Activated naive CD8-positive, alpha-beta T cell treated with anti-CD3 and anti-CD28 coated beads, Interleukin-2, amount 50 U/mL, for 16 hours (primary cell): Measurements from ENCODE around the gene PSMA7.
"Not testable (repeated sequence)": the region's sequence is repeated elsewhere in the genome, so short reads cannot be mapped to it uniquely, and the experiment has no call there.

Experiments used
- DNase-seq: peaks from one replicate; pipeline ENCODE4 v3.0.0-alpha.2; 2020; ENCODE audit warnings: low read depth, low spot score

The PSMA7 gene

GRCh38 chr20:62119591-62120364 is 23.4 kb downstream of the PSMA7 start:
- no peak for DNase-seq

GRCh38 chr20:62119115-62119514 is 24.1 kb downstream of the PSMA7 start:
- no peak for DNase-seq

GRCh38 chr20:62118113-62119043 is 24.8 kb downstream of the PSMA7 start:
- DNase-seq: no peak

- no peak for DNase-seq
These were observed 25.5 kb downstream of the PSMA7 start for GRCh38 chr20:62117658-62118057.

GRCh38 chr20:62117362-62117646 is 25.9 kb downstream of the PSMA7 start:
- no peak for DNase-seq

- DNase-seq: no peak
These were observed 26.4 kb downstream of the PSMA7 start for GRCh38 chr20:62116558-62117361.

GRCh38 chr20:62115800-62116407 is 27.3 kb downstream of the PSMA7 start:
- DNase-seq: not testable (repeated sequence)

GRCh38 chr20:62114894-62115293 is 28.3 kb downstream of the PSMA7 start:
- DNase-seq: no peak

- DNase-seq: no peak
These were observed 30.8 kb downstream of the PSMA7 start for GRCh38 chr20:62112368-62112767.

- no peak for DNase-seq
These were observed 32.0 kb downstream of the PSMA7 start for GRCh38 chr20:62111148-62111547.

- DNase-seq: no peak
These were observed 37.6 kb downstream of the PSMA7 start for GRCh38 chr20:62105592-62105991.

- DNase-seq: no peak
These were observed 38.3 kb downstream of the PSMA7 start for GRCh38 chr20:62104791-62105345.

- no peak for DNase-seq
These were observed 38.9 kb downstream of the PSMA7 start for GRCh38 chr20:62104234-62104789.

- DNase-seq: no peak
These were observed 39.5 kb downstream of the PSMA7 start for GRCh38 chr20:62103508-62104233.

GRCh38 chr20:62101078-62101477 is 42.1 kb downstream of the PSMA7 start:
- no peak for DNase-seq

GRCh38 chr20:62097881-62098407 is 45.2 kb downstream of the PSMA7 start:
- no peak for DNase-seq

GRCh38 chr20:62096421-62097380 is 46.5 kb downstream of the PSMA7 start:
- no peak for DNase-seq

- DNase-seq: no peak
These were observed 53.8 kb downstream of the PSMA7 start for GRCh38 chr20:62089393-62089792.
